HepG2 (cell line): ENCODE measurements around the gene SNX3. TPM values are rescaled to one million over a fixed set of nuclear protein-coding genes. Genes with fewer than 3 reads are reported as not detected.

Experiments used
- ATAC-seq: fragments of 200-7000 bp; cut with Tn5 transposase; 3 replicates; pipeline ENCODE4 v1.9.1; 2020; ENCODE audit warnings: mild to moderate bottlenecking, moderate library complexity
- BruUV-seq: library from RNA; stranded (reverse); fragments of 400-500 nt; replicated peaks from 2 replicates; lab custom pipeline; 2021; lab: Mats Ljungman, UMichigan
- CTCF ChIA-PET: fragments of 300-600 bp; formaldehyde crosslinking; extraction: SDS; loops from one replicate; lab custom pipeline; 2021; ENCODE audit warnings: low total read pairs, inconsistent platforms, low intra/inter-chr PET ratio; lab: Yijun Ruan, JAX
- POLR2A ChIA-PET: fragments of 350-600 bp; sonication (Branson Sonifier 250); formaldehyde crosslinking; loops from one replicate; lab custom pipeline; 2020; ENCODE audit warnings: antibody characterized with exemption, inconsistent platforms; lab: Yijun Ruan, JAX
- DNase-seq: peaks from one replicate; pipeline ENCODE4 v3.0.0-alpha.2; 2015; ENCODE audit warnings: low spot score
- FAIRE-seq: peaks from 3 replicates; lab custom pipeline; 2011; peaks lifted over from hg19 to GRCh38; lab: Jason Lieb, UNC
- H2AFZ ChIP-seq: one replicate; pipeline ENCODE4 v1.6.1; 2011; ENCODE audit warnings: low read length, inconsistent platforms
- H3K27ac ChIP-seq: fragments of 300-600 bp; 3 replicates; pipeline ENCODE4 v1.8.0; 2011; ENCODE audit warnings: mixed run types, mild to moderate bottlenecking, mixed read lengths, low read length, inconsistent platforms; ENCODE audit not compliant: insufficient read depth; ENCODE audit errors: extremely low read length
- H3K27me3 ChIP-seq, 2 experiments: fragments of 200-600 bp in 1 of 2; 2 replicates in 1 of 2; 3 replicates in 1 of 2; pipeline versions ENCODE4 v1.6.0 to v1.8.0; 2011; ENCODE audit warnings: low read length in 2 of 2, mild to moderate bottlenecking in 2 of 2, moderate library complexity in 2 of 2, inconsistent platforms in 1 of 2; ENCODE audit not compliant: insufficient read depth in 2 of 2, control insufficient read depth in 1 of 2
- H3K36me3 ChIP-seq, 2 experiments: fragments of 200-600 bp in 1 of 2; replicated peaks in 1 of 2; 2 replicates in 1 of 2; 3 replicates in 1 of 2; pipeline versions ENCODE4 v1.5.1 to v1.8.0; 2011; ENCODE audit warnings: low read length in 2 of 2, inconsistent platforms in 1 of 2; ENCODE audit not compliant: insufficient read depth in 2 of 2, control insufficient read depth in 1 of 2
- H3K4me1 ChIP-seq: 2 replicates; pipeline ENCODE4 v1.5.1; 2012; ENCODE audit warnings: low read length, inconsistent platforms; ENCODE audit not compliant: insufficient read depth
- H3K4me2 ChIP-seq: 2 replicates; pipeline ENCODE4 v1.6.0; 2011; ENCODE audit warnings: low read depth, low read length, inconsistent platforms
- H3K4me3 ChIP-seq, 3 experiments: fragments of 200-600 bp in 1 of 3; sonication (generic), shearing (Covaris generic) in 1 of 3; replicated peaks in 1 of 3; 2 replicates each; pipeline ENCODE4 v1.5.1; 2011 to 2016; ENCODE audit warnings: low read length in 3 of 3, inconsistent platforms in 2 of 3, low read depth in 2 of 3, mild to moderate bottlenecking in 2 of 3, control low read depth in 1 of 3, mixed read lengths in 1 of 3; ENCODE audit not compliant: insufficient read depth in 1 of 3
- H3K79me2 ChIP-seq: one replicate; pipeline ENCODE4 v1.6.1; 2011; ENCODE audit warnings: low read length, inconsistent platforms; ENCODE audit not compliant: insufficient read depth
- H3K9ac ChIP-seq: 2 replicates; pipeline ENCODE4 v1.6.0; 2011; ENCODE audit warnings: mild to moderate bottlenecking, low read depth, low read length, inconsistent platforms; ENCODE audit not compliant: insufficient read depth
- H3K9me3 ChIP-seq: 2 replicates; pipeline ENCODE4 v1.5.1; 2012; ENCODE audit warnings: mild to moderate bottlenecking, low read length
- H4K20me1 ChIP-seq: 2 replicates; pipeline ENCODE4 v1.6.0; 2011; ENCODE audit warnings: inconsistent platforms, mild to moderate bottlenecking, low read length, moderate library complexity; ENCODE audit not compliant: insufficient read depth
- CBX5 ChIP-seq: sonication (generic); formaldehyde crosslinking; IDR thresholded peaks from 2 replicates; pipeline ENCODE4 v1.4.0; 2020; ENCODE audit warnings: missing genetic modification reagents, borderline replicate concordance
- EZH2 ChIP-seq: conservative IDR thresholded peaks from 2 replicates; pipeline ENCODE4 v1.6.1; 2012; ENCODE audit warnings: mild to moderate bottlenecking, low read depth, low read length, moderate library complexity
- HIC2 ChIP-seq: sonication (generic); formaldehyde crosslinking; IDR thresholded peaks from 2 replicates; pipeline ENCODE4 v1.9.0; 2022; ENCODE audit warnings: low read depth, missing genetic modification reagents
- IRF9 ChIP-seq: sonication (generic); formaldehyde crosslinking; IDR thresholded peaks from 2 replicates; pipeline ENCODE4 v1.8.0; 2022; ENCODE audit warnings: missing genetic modification reagents, mild to moderate bottlenecking, borderline replicate concordance
- KMT2A ChIP-seq: sonication (generic); formaldehyde crosslinking; IDR thresholded peaks from 2 replicates; pipeline ENCODE4 v1.4.0; 2020; ENCODE audit warnings: missing genetic modification reagents
- MED1 ChIP-seq: sonication (generic); formaldehyde crosslinking; IDR thresholded peaks from 2 replicates; pipeline ENCODE4 v1.4.0; 2020; ENCODE audit warnings: missing genetic modification reagents
- NFE2L1 ChIP-seq: sonication (generic); formaldehyde crosslinking; IDR thresholded peaks from 2 replicates; pipeline ENCODE4 v1.4.0; 2020; ENCODE audit warnings: missing genetic modification reagents, mild to moderate bottlenecking, borderline replicate concordance
- SRY ChIP-seq: sonication (generic); formaldehyde crosslinking; IDR thresholded peaks from 2 replicates; pipeline ENCODE4 v1.8.0; 2022; ENCODE audit warnings: mild to moderate bottlenecking, missing genetic modification reagents
- TEAD2 ChIP-seq: sonication (generic); formaldehyde crosslinking; IDR thresholded peaks from 2 replicates; pipeline ENCODE4 v1.9.0; 2021; ENCODE audit warnings: missing genetic modification reagents
- ZNF20 ChIP-seq: sonication (generic); formaldehyde crosslinking; IDR thresholded peaks from 2 replicates; pipeline ENCODE4 v1.4.0; 2020; ENCODE audit warnings: mild to moderate bottlenecking, moderate library complexity, missing genetic modification reagents
- ZNF207 ChIP-seq: fragments of 450-650 bp; IDR thresholded peaks from 2 replicates; pipeline ENCODE4 v1.6.1; 2016; ENCODE audit warnings: antibody characterized with exemption, borderline replicate concordance
- ZNF772 ChIP-seq: sonication (generic); formaldehyde crosslinking; IDR thresholded peaks from 2 replicates; pipeline ENCODE4 v1.5.0; 2020; ENCODE audit warnings: mild to moderate bottlenecking, missing genetic modification reagents
- WGBS: methylation state at CpG from one replicate; pipeline ENCODE4 v1.1.6; 2017; ENCODE audit warnings: low lambda C conversion rate; 5-methylcytosine and 5-hydroxymethylcytosine counted together
- in situ Hi-C: cut with HindIII; loops from 2 replicates; pipeline ENCODE4 v1.10.0; 2017; ENCODE audit warnings: low pct_unique_long_range_greater_than_20kb; ENCODE audit not compliant: extremely low pct_ligation_motif_present
- intact Hi-C: fragments of 100-400 bp; cut with micrococcal nuclease; formaldehyde crosslinking; loops from one replicate; pipeline ENCODE4 v1.10.0; 2022; ENCODE audit not compliant: unreplicated experiment
- polyA plus RNA-seq, 8 experiments: library from polyadenylated mRNA; depleted of rRNA in 3 of 8; stranded (reverse) in 7 of 8; unstranded in 1 of 8; fragments of >200 nt; fragmentation: Illumina TruSeq in 4 of 8; extraction: Trizol in 4 of 8; gene quantifications; 2 replicates each; pipeline versions ENCODE4 v1.2.1 to v1.2.3, GENCODE V29; 2011 to 2016; ENCODE audit warnings: low read depth in 4 of 8, missing spikeins in 1 of 8, mixed read lengths in 1 of 8; ENCODE audit not compliant: insufficient read depth in 1 of 8
- total RNA-seq, 5 experiments: library from RNA; depleted of rRNA; stranded (reverse); fragments of >200 nt; fragmentation: Illumina TruSeq; extraction: Trizol; gene quantifications; 2 replicates each; pipeline ENCODE4 v1.2.3, GENCODE V29; 2016; ENCODE audit warnings: low read depth in 1 of 5

SNX3 gene
- total and polyA plus RNA-seq, 2 of the 13 experiments (the other 11 are each of a cell fraction or from before 2014, with no cell fraction given), result 84.9 to 226 TPM

GRCh38 chr6:108228416-108228815, 32.4 kb downstream of the SNX3 start:
- Histone ChIP-seq H4K20me1 (no peaks in the 10 kb centered on the region), H3K9me3 (no peaks in the 10 kb centered on the region), H3K27me3 (no peaks in the 10 kb centered on the region), H3K4me2 (no peak overlapping the region), H3K9ac (no peak overlapping the region), H2AFZ (no peak overlapping the region), H3K4me1 (no peaks in the 10 kb centered on the region), H3K27ac (no peak overlapping the region), H3K36me3 (peaks cover 0 to 6% of the 10 kb centered on the region in 2 experiments; a peak in 2 of 5 replicates), H3K79me2 (peaks cover 13% of the 10 kb centered on the region), H3K4me3 (no peak overlapping the region)
- ATAC-seq, result no peak
- in situ Hi-C loops (no loop called here), intact Hi-C loops (no loop called here)
- POLR2A ChIA-PET, result no interaction called here
- BruUV-seq, result no TSS peak
- CTCF ChIA-PET, result no interaction called here
- FAIRE-seq, result no peak
- TF ChIP-seq ZNF20 (CRISPR knock-in tag) (no peak), CBX5 (CRISPR knock-in tag) (no peak), TEAD2 (CRISPR knock-in tag) (no peak), HIC2 (no peak), SRY (CRISPR knock-in tag) (no peak), NFE2L1 (CRISPR knock-in tag) (no peak), MED1 (no peak), EZH2 (no peak), KMT2A (CRISPR knock-in tag) (no peak), ZNF207 (no peak), IRF9 (no peak), ZNF772 (CRISPR knock-in tag) (no peak)
- WGBS, result 97% methylated on average over 8 of the region's 8 CpGs
- DNase-seq, result no peak
